ENCODE results near the gene C16orf90.

The C16orf90 gene

GRCh38 chr16:3460585-3460984 is 34.7 kb downstream of the C16orf90 start:
- no peak for DNase-seq

GRCh38 chr16:3460121-3460520 is 35.2 kb downstream of the C16orf90 start:
- no peak for DNase-seq

DNA sequence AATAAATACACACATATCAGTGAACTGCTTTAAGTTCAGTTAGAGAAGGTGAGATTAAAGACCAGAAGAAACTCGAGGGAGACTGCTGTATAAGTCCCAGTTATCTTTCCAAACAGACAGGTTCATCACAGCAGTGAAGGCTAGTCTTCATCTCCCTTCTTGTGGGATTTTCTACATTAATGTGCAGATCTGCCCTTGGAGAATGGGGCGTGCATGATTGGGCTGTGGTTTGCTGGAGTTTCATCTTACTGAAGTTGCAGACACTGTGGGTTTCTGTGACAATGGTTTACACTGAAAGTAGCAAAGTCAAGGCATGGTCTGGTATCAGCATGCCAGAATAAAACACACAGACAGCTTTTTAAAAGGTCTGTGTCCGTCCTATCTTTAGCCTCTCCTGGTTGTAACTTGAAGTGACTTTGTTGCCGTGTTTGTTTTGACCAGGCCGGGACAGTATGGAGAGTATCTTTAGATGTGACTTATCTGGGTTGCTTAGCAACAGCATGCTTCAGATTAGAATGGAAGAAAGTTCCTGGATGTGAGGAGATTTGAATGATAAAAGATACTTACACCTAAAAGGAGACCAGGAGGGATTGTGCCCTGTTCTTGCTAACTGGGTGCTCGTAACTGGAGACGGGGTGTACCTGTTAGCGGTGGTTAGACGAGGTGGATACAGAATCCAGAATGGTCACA is 35.7 kb downstream of the C16orf90 start:
- DNase-seq: no peak

GRCh38 chr16:3458852-3459361 is 36.4 kb downstream of the C16orf90 start:
- DNase-seq: no peak

- DNase-seq: peak; percentile 6
Observed at GRCh38 chr16:3458278-3458851, 36.9 kb downstream of the C16orf90 start.

DNA sequence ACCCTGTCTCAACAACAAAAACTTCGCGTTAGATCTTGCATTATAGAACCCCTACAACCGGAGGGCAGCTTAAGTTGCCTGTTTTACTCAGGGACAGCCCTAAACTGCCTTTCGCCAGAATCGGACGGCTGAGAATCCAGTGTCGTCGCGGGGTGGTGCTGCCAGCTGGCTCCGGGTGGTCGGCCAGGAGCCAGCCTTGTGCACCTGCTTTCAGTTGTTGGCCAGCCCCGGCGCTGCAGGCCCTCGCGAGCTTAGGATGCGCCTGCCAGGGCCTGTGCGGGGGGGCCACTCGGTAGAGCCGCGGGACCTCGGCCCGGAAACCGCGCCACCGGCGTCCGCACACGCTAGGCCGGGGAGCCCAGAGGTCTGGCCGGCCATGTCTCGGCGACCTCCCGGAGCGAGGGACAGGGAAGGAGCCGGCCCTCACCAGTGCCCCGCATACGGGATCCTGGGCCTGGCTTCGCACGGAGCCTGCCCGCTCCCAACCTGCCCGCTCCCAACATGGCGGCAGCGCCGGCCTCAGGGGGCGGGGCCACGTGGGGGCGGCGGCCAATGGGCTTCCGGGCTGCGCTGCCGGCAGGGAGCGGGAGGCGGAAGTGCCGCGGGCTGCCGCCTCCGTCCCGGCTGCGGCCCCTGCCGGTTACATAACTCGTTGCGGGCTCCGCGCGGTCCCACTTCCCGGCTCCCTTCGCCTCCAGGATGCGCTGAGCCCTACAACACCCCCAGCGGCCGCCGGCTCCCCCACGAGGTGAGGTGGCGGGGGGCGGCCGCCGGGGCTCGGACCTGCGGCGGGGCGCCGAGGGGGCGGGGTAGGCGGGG is 37.6 kb downstream of the C16orf90 start:
- peak; percentile 88 for DNase-seq

- DNase-seq: no peak
Observed at GRCh38 chr16:3454631-3455147, 40.6 kb downstream of the C16orf90 start.

- DNase-seq: no peak
Observed at GRCh38 chr16:3454093-3454492, 41.2 kb downstream of the C16orf90 start.

DNA sequence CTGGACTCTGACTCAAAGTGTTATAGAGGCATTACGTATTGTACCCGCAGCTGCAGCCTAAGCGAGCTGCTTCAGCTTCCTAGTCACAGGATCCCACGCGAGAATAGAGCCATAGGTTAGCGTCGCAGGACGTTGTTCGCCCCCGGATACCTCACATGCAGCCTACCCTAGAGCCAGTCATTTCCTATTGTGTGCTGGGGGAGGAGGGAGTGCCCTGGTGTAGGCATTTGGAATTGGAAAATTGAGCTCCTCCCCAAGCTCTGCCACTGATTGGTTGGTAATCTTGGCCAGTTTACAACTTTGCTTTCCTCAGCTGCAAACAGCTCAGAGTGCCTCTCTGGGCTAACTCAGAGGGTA is 51.3 kb downstream of the C16orf90 start:
- peak; percentile 66 for DNase-seq

Measured in stimulated activated CD4-positive, alpha-beta T cell treated with anti-CD3 and anti-CD28 coated beads, Interleukin-1b, Interleukin-23, amount 100 ng/mL, for 48 hours (primary cell).